GM21786 (cell line): ENCODE results near the gene GLDC.
"Not testable (repeated sequence)": the region's sequence is repeated elsewhere in the genome, so short reads cannot be mapped to it uniquely, and the experiment has no call there.

Experiments used
- ATAC-seq: cut with Tn5 transposase; IDR thresholded peaks from one replicate; pipeline ENCODE4 v1.9.1; 2021; ENCODE audit not compliant: unreplicated experiment

GLDC gene

DNA sequence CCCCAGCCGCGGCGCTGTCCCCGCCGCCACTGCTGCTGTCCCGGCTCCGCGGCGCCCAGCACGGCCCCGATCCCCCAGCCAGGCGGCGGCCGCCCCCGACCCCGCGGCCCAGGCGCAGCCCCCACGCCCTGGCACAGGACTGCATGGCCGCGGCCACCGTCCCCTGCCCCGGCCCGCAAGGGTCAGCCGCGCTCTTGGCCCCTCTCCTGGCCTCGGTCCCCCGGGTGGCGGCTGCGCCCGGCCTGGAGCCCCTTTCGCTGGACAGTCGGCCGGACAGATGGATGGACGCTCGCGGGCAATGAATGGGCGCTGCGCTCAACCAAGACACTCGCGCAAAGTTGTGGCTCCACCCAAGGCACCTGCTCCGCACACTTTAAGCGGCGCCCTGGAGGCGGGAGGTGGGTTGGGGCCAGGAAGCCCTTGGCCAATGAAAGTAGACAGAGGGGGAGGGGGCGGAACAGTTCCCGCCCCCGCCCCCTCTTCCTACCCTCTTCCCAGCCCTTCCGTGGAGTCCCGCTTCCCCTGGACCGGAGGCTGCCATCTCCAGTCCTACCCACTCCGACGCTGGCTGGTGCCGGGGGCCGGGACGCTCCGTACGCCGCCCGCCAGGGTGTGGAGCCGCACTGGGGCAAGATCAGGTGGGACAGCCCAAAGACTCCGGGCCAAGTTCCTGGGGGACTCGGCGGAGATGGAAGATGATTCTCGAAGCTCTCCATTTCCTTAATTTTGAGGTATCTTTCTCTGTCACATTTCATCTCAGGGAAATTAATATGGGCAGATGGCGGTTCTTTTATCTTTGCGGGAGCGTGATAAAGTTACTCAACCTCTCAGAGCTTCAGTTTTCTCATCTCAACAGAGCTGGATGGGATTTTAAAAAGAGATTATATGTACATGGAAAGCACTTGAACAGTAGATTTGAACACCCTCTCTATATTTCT, at the start of gene GLDC:
Gene GLDC (minus strand): TSS at position 375 of the 938 bp plus-strand sequence. CDS start 230 bp downstream, at position 145.
- ATAC-seq = peak; percentile 91

DNA sequence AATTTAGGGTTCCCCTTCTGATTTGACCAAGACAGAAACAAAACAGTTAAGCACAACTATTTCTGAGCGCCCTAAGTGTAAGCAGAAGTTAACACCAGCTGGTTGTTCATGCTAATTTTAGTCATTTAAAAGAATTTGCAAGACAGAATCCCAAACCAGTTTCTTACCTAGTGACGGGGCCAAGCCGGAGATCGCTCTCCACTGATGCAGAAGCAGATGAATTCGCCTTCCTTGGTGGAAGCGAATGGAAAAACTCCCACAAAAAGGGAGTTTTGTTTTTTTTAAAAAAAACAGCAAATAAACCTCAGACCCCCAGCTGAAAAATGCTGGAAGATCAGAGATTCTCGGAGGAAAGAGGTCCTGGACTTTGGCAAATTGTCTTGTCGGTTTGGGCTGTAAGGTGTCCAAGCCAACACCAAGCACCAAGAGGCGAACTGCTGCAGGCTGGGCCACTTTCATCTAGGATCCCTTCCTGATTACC, 47.4 kb upstream of the GLDC start:
- ATAC-seq = no peak

DNA sequence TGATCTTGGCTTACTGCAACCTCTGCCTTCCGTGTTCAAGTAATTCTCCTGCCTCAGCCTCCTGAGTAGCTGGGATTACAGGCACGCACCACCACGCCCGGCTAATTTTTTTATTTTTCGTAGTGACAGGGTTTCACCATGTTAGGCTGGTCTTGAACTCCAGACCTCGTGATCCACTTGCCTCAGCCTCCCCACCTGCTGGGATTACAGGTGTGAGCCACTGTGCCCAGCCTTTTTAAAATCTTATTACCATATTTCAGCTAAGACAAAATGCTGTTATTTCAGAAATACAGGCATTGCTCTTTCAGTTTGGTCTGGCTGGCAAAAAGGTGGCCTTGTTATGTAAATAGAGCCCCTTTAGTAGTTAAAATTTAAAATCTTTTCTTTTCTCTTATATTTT, 46.9 kb upstream of the GLDC start:
- ATAC-seq = no peak

DNA sequence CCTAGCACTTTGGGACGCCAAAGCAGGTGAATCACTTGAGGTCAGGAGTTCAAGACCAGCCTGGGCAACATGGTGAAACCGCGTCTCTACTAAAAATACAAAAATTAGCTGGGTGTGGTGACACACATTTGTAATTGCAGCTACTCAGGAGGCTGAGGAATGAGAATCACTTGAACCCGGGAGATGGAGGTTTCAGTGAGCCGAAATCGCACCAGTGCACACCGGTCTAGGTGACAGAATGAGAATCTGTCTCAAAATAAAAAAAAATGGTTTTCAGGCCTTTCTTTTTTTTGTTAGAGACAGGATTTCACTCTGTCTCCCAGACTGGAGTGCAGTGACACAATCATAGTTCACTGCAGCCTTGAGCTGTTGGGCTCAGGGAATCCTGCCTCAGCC, 45.1 kb upstream of the GLDC start:
- ATAC-seq = not testable (repeated sequence)

DNA sequence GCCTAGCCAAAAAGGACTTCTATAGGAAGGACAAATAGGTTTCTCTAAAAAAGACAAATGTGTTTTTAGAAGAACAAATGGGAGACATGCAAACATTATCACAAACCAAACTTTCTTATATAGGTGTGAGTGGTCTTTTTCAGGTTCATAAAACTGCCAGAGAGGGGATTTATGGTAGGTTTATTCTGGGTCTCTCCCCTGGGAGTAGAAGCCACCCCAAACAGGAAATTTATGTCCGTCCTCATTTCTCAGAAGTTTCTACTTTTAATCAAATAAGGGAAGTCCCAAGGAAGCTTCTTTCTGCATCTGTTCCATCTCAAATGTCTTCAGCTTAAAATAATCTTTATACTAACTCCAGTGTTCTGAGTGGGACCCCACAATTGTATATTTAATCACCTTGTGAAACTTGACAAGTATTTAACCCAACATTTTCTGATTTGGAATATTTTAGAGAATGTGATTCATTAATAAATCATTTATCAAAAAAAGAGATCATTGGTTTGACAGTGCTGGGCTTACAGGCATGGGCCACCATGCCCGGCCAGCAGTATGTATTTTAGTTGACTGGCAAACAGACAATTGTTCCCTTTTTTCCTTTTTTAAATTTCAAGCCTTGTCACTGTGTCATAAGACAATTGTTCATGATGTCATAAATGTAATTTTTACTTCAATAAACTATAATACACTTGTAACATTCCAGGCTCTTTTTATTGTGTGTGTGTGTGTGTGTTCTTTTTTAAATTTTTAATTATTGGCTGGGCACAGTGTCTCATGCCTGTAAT, 44.6 kb upstream of the GLDC start:
- ATAC-seq = peak; percentile 39

DNA sequence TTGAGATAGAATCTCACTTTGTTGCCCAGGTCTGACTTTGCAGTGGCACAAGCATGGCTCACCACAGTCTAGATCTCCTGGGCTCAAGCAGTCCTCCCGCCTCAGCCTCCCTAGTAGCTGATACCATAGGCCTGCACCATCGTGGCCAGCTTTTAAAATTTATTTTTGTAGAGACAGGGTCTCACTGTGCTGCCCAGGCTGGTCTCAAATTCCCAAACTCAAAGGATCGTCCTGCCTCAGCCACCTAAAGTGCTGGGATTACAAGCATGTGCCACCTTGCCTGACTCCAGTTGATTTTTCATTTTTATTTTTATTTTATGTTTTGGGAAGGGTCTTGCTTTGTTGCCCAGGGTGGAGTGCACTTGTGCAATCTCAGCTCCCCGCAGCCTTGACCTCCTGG, 41.7 kb upstream of the GLDC start:
- ATAC-seq = no peak

DNA sequence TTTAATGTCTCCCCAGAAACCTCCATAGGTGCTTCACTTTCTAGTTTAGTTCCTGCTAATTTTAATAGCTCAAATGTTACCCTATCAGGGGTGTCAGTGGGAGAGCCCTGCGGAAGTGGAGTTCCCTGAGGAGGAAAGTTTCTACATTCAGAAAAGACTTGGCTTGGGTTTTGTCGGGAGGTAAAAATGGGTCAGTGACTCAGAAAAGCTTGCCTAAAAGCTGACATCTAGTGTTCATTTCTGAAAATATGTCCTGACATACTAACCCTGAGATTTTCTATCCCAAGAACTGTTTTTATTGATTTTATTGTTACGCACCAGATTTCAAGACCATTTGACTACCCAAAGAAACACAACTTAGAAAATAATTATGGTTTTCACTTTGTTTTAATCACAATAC, 40.9 kb upstream of the GLDC start:
- no peak for ATAC-seq

DNA sequence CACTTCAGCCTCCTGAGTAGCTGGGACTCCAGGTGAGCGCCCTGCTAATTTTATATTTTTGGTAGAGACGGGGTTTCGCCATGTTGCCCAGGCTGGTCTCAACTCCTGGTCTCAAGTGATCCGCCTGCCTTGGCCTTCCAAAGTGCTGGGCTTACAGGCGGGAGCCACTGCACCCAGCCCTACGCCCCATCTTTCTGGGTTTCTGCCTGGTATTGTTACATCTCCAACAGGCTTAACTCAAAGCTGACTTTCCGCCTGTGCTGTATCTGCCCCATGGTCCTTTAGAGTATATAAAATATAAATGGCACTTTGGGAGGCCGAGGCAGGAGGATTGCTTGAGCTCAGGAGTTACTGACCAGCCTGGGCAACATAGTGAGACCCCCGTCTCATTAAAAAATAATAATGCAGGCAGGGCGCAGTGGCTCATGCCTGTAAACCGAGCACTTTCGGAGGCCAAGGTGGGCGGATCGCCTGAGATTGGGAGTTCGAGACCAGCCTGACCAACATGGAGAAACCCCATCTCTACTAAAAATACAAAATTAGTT, 36.5 kb upstream of the GLDC start:
- no peak for ATAC-seq

DNA sequence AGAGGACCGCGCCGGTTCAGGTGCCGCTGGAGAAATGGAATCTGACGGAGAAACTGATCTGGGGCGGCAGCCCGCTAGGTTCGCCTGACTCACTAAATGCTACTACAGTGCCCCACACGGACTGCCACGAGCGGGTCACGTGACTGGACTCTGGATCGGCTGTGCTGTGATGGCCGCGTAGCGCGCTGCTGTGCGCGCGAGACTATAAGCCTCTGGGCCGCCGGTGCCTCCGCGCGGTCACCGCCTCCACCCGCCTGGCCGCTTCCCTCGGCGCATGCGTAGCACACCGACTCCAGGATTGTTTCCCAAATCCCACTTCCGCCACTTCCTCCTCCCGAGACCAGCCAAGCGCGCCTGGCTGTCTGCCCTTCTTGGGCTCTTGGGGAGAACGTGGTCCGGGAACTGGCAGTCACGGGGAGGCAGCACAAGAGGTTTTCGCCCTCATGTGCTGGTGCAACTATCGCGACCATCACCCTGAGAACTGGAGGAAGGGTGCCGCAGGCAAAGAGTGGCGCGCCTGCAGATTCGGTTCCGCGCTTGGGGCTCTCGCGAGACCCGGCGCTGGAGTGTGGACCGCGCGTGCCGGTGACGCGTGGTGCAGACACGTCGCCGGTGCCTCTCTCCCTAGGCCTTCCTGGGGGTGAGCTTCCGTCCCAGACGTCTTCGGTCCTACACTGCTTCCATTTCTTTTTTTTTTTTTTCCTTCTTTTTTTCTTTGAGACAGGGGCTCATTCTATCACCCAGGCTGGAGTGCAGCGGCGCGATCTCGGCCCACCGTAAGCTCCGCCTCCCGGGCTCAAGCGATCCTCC, 35.8 kb upstream of the GLDC start:
- peak; percentile 64 for ATAC-seq

DNA sequence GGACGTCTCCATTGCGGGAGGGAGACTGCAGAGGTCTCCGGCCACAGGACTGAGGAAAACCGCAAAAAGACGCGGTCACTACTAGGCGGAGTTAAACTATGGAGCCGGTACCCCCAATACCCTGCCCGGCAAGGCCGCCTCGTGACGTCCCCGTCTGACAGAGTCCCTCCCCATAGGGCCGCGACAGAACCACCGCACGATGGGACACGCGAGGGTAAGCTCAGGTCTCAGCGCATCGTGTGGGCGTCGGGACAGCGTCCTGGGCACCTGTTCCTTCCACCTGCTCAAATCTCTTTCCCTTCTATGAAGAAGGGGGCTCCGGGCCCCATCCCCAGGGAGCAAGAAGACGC, 35.2 kb upstream of the GLDC start:
- ATAC-seq = peak; percentile 3

DNA sequence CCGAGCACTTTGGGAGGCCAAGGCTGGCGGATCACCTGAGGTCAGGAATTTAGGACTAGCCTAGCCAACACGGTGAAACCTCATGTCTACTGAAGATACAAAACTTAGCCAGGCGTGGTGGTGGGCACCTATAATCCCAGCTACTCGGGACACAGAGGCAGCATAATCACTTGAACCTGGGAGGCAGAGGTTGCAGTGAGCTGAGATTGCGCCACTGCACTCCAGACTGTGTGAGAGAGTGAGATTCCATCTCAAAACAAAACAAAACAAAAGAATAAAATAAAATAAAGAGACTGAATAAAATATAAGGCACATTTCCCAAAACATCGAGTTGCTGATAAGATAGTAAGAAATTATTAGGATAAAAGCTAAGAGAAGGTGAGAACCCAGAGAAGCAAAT, 32.3 kb upstream of the GLDC start:
- no peak for ATAC-seq

DNA sequence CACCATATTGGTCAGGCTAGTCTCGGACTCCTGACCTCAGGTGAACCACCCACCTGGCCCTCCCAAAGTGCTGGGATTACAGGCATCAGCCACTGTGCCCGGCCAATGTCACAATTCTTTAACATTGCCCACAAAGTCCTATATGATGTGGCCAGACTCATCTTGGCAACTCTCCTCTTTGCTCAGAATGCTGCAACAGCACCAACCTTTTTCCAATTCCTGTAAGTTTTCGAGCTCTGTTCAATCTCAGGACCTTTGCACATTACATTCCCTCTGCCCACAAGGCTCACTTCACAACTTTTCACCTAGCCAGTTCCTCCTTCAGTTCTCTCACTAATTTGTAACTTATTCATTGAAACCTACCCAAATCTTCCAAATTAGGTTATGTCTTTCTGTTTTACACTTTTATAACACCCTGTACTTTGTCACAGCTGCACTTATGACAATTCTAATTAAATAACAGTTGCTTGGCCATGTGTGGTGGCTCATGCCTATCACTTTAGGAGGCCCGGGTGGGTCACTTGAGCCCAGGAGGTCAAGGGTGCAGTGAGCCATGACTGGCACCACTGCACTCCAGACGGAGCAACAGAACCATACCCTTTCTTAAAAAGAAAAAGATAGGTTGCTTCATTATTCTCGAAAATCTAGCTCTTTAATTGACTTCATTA, 30.9 kb upstream of the GLDC start:
- no peak for ATAC-seq

DNA sequence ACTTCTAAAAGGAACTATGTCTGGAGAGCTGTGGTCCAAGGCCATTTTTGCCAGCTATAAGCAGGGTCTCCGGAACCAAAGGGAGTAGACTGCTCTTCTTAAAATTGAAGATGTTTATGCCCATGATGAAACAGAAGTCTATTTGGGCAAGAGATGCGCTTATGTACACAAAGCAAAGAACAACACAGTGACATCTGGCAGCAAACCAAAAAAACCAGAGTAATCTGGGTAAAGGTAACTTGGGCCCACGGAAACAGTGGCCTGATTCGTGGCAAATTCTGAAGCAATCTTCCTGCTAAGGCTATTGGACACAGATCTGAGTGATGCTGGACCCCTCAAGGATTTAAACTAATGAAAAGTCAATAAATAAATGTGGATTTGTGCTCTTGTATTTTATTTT, 29.7 kb upstream of the GLDC start:
- ATAC-seq = no peak

DNA sequence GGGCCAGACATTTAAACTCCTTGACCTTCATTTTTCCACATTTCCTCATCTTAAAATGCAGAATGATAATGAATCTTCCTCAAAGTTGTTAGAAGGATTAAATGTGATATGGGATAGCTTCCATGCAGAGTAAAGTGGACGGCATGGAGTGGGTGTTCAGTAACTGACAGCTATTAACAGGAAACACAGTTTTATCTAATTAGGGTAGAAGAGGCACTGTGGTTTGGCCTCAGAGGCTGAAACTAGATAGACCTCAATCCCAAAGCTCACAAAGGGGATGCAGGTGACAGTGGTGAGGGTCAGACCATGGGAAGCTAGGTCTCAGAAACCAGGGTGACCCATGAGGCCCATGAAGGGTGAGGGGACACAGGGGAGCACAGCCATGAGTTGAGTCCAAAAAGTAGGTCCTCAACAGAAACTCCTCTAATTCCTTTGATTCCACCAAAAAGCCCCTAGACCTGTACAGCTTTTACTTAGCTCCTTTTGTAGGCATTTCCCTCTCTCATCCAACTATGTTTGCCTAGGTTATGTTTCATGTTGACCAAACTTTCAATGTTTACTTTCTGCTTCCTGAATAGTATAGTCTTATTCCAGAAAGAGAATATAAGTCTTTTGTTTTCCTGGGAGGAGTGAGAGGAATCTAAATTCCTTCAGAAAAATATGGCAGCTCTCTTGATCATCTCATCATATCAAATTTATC, 27.9 kb upstream of the GLDC start:
- peak; percentile 46 for ATAC-seq

DNA sequence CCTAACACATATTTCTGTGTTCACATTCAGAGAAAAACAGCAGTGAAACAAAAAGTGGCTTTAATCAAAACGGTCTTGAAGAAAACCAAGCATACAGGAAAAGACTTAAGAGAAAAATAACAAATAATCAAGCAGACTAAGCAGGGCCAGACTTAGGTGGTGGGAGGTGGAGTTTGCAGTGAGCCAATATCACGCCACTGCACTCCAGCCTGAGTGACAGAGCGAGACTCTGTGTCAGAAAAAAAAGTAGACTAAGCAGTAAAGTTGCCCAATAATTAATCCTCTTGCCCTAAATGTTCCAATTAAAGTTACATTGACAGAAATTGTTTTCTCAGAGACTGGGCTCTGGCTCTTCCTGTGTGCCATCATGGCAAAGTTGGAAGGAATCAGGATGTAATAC, 26.6 kb upstream of the GLDC start:
- no peak for ATAC-seq

DNA sequence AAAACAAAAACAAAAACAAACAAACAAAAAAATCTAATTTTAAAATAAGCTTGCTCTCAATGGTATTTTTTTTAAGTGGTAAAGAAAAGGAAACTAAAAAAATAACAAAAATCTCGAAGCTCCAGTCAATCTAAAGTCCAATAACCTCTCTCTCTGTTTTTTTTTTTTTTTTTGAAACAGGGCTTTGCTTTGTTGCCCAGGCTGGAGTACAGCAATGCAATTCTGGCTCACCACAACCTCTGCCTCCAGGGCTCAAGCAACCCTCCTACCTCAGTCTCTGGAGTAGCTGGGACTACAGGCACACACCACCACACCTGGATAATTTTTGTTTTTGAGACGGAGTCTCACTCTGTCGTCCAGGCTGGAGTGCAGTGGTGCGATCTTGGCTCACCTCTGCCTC, 25.9 kb upstream of the GLDC start:
- no peak for ATAC-seq

DNA sequence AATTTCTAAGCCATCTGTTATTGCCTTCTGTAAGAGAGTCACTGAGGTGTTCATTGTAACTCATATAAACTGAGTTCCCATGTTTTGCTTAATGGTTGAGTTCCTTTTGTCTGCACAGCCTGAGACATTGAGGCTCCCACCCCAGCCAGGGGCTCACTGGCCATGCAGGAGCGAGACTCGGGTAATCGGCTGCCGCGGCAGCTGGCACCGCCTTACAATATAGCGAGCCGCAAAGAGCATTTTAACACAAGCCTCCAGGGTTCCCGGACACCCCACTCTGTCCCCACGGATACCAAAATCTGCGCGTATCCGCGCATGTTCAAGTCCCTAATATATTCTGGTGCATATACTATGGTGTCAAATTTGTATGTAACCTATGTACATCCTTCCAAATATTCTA, 24.4 kb upstream of the GLDC start:
- ATAC-seq = no peak

DNA sequence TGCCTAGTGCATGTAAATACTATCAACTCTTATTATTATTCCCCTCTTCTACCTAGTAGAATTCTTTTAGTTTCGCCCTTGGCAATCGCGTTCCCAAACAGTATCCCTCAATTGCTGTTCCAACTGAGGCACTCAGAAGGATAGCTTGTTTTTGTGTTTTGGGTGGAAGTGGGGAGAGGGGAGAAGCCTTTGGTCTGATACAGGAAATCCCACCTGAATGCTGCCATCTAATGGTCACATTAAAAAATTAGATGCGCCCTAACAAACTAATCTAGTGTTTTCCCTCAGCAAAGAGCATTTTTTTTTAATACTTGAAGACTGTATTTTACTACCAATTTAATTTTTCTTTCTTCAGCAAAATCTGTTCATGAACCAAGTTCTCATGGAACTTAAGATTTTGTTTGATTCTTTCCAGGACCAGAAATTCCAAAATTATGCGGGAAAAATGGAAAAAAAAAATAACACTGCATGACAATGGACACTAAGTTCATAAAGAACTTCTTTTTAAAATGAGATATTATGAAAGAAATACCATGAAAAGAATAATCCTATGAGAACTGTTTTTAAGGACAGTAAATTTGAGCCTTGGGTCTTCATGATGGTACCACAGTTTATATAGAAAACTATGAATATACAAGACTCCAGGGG, 22.2 kb upstream of the GLDC start:
- no peak for ATAC-seq

DNA sequence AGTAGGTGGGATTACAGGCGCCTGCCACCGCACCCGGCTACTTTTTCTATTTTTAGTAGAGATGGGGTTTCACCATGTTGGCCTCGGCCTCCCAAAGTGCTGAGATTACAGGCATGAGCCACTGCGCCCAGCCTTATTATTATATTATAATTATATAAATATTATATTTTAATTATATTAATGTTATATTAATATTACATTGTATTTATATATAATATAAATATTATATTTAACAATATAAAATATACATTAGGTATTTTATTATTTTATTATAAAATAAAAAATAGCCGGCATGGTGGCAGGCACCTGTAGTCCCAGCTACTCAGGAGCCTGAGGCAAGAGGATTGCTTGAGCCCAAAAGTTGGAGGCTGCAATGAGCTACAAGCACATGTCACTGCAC, 21.6 kb upstream of the GLDC start:
- no peak for ATAC-seq
